A549 (cell line): ENCODE measurements around the gene ARPP21. TPM values are rescaled to one million over a fixed set of nuclear protein-coding genes. Genes with fewer than 3 reads are reported as not detected.

ENCODE experiments used
- ATAC-seq, 2 experiments: fragments of 200-7000 bp in 1 of 2; fragments of >200 bp in 1 of 2; cut with Nextera tagmentation in 1 of 2; cut with Tn5 transposase in 1 of 2; 3 replicates each; pipeline versions ENCODE4 v1.8.0 to v1.9.1; 2018 to 2020; ENCODE audit warnings: mild to moderate bottlenecking in 1 of 2, moderate library complexity in 1 of 2
- CTCF ChIA-PET: fragments of 300-600 bp; sonication (Branson Sonifier 250); formaldehyde crosslinking; extraction: SDS; loops from one replicate; lab custom pipeline; 2021; ENCODE audit warnings: antibody characterized with exemption, inconsistent platforms; lab: Yijun Ruan, JAX
- POLR2A ChIA-PET: fragments of 350-600 bp; formaldehyde crosslinking; extraction: SDS; loops from one replicate; lab custom pipeline; 2021; ENCODE audit warnings: antibody characterized with exemption, inconsistent platforms; lab: Yijun Ruan, JAX
- DNase-seq, 2 experiments: peaks; one replicate each; pipeline versions ENCODE4 v3.0.0 to v3.0.0-alpha.2; 2011 to 2016; ENCODE audit warnings: low read depth in 1 of 2, low spot score in 1 of 2
- FAIRE-seq: peaks from 2 replicates; lab custom pipeline; 2011; peaks lifted over from hg19 to GRCh38; lab: Jason Lieb, UNC
- H3K27ac ChIP-seq, 2 experiments: fragments of >200 bp; sonication (Bioruptor Twin); formaldehyde crosslinking; 3 replicates each; pipeline ENCODE4 v1.5.1; 2016 to 2017
- H3K4me1 ChIP-seq: fragments of >200 bp; sonication (Bioruptor Twin); formaldehyde crosslinking; 3 replicates; pipeline ENCODE4 v1.6.1; 2016
- H3K4me2 ChIP-seq: fragments of >200 bp; sonication (Bioruptor Twin); formaldehyde crosslinking; 3 replicates; pipeline ENCODE4 v1.6.1; 2016
- H3K4me3 ChIP-seq: fragments of >200 bp; sonication (Bioruptor Twin); formaldehyde crosslinking; 3 replicates; pipeline ENCODE4 v1.5.1; 2016
- H3K9me3 ChIP-seq: fragments of >200 bp; sonication (Bioruptor Twin); formaldehyde crosslinking; 3 replicates; pipeline ENCODE4 v1.6.1; 2016
- CBX8 ChIP-seq: fragments of 200-600 bp; sonication (generic); IDR thresholded peaks from 2 replicates; pipeline ENCODE4 v1.6.1; 2016
- EHF ChIP-seq: fragments of 250-450 bp; sonication (Bioruptor Pico); IDR thresholded peaks from 2 replicates; pipeline ENCODE4 v1.5.0; 2020; ENCODE audit warnings: mild to moderate bottlenecking
- FOSB ChIP-seq: fragments of 250-450 bp; sonication (Bioruptor Pico); IDR thresholded peaks from 2 replicates; pipeline ENCODE4 v1.5.0; 2020; ENCODE audit warnings: mild to moderate bottlenecking, moderate library complexity
- HOXA7 ChIP-seq: fragments of 250-450 bp; sonication (Bioruptor Pico); IDR thresholded peaks from 2 replicates; pipeline ENCODE4 v1.5.0; 2020; ENCODE audit warnings: mild to moderate bottlenecking, moderate library complexity
- HOXB13 ChIP-seq: fragments of 250-450 bp; sonication (Bioruptor Pico); IDR thresholded peaks from 2 replicates; pipeline ENCODE4 v1.5.0; 2020; ENCODE audit warnings: low read depth, mild to moderate bottlenecking, moderate library complexity
- JUNB ChIP-seq: fragments of >200 bp; sonication (Bioruptor Twin); formaldehyde crosslinking; IDR thresholded peaks from 2 replicates; pipeline ENCODE4 v1.6.1; 2016
- KDM1A ChIP-seq: fragments of 200-600 bp; sonication (generic); IDR thresholded peaks from 2 replicates; pipeline ENCODE4 v1.6.1; 2016; ENCODE audit warnings: low read depth, mild to moderate bottlenecking
- NPAS2 ChIP-seq: fragments of 250-450 bp; sonication (Bioruptor Pico); IDR thresholded peaks from 2 replicates; pipeline ENCODE4 v1.8.0; 2022; ENCODE audit warnings: mild to moderate bottlenecking, moderate library complexity, borderline replicate concordance
- POLR2A ChIP-seq: IDR thresholded peaks from 2 replicates; pipeline ENCODE4 v1.6.1; 2012; ENCODE audit warnings: mild to moderate bottlenecking, low read length
- RARB ChIP-seq: fragments of 250-450 bp; sonication (Bioruptor Pico); IDR thresholded peaks from 2 replicates; pipeline ENCODE4 v1.8.0; 2021; ENCODE audit warnings: mild to moderate bottlenecking, moderate library complexity
- RNF2 ChIP-seq: fragments of 200-600 bp; sonication (generic); IDR thresholded peaks from 2 replicates; pipeline ENCODE4 v1.6.1; 2016; ENCODE audit warnings: low read depth, mild to moderate bottlenecking, antibody characterized with exemption, moderate library complexity, borderline replicate concordance
- SMC3 ChIP-seq: fragments of >200 bp; sonication (Bioruptor Twin); formaldehyde crosslinking; IDR thresholded peaks from 3 replicates; pipeline ENCODE4 v1.6.1; 2018; ENCODE audit warnings: inconsistent platforms
- WGBS: methylation state at CpG from one replicate; pipeline ENCODE4 v1.1.6; 2017; ENCODE audit errors: missing lambda C conversion rate; 5-methylcytosine and 5-hydroxymethylcytosine counted together
- polyA plus RNA-seq, 4 experiments: library from polyadenylated mRNA; depleted of rRNA in 3 of 4; stranded (reverse); fragments of >200 nt; fragmentation: RNase III in 1 of 4; extraction: RNeasy Plus Mini Kit Qiagen cat#74134 plus additional on column Dnase treatment in 1 of 4; gene quantifications; 2 replicates in 3 of 4; 3 replicates in 1 of 4; pipeline ENCODE4 v1.2.3, GENCODE V29; 2011 to 2017
- TF ChIP-seq, protein P1 (sequence below): fragments of 250-450 bp; sonication (Bioruptor Pico); IDR thresholded peaks from 2 replicates; pipeline ENCODE4 v1.5.0; 2021; ENCODE audit warnings: mild to moderate bottlenecking, moderate library complexity, borderline replicate concordance
- TF ChIP-seq, protein P2 (sequence below): IDR thresholded peaks from 2 replicates; pipeline ENCODE4 v1.6.1; 2012; ENCODE audit warnings: low read depth, borderline replicate concordance
- TF ChIP-seq, protein P3 (sequence below): fragments of >200 bp; sonication (Bioruptor Twin); formaldehyde crosslinking; IDR thresholded peaks from 3 replicates; pipeline ENCODE4 v1.5.1; 2016

ARPP21 gene
- polyA plus RNA-seq, 2 of the 4 experiments (the other 2 are of a cell fraction) = 0.03 TPM; not detected in 1

DNA sequence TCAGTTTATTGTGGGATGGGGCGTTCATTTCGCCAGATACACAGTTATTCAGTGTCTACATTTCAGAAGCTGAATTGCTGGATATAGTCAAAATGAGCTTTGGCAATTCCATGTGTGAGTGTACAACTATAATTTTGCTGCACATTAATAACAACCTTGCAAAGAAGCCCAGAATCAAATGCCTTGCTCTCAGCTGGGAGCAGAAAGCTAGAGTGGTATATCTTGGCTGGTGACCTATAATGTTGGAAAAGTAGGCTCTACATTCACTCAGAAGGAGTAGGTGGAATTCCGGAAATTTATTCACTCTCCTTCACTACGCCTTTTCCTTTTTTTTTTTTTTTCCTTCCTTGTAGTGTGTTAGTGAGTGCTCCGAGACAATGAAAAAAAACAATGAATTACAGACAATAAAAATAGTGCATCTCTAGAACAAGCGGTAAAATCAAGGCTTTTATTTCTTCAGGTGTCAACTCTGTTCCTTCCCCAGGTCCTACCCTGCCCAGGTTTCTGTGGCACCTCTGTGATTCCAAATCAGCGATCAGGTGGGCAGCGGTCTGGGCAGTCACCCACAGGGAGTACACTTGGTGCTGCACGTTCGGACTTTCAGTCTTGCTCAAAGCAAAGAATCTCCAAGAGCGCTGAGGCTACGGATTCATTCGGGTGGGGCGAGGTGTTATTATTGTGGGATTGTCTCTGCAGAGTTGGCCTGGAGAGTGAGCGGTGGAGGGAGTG lies 910 bp upstream of the ARPP21 start:
- FAIRE-seq (no peak), DNase-seq (no peak), ATAC-seq (no peak)
- Histone ChIP-seq H3K27ac (no peak overlapping the region), H3K9me3 (no peaks in the 10 kb centered on the region), H3K4me2 (peak overlapping the region; percentile 98), H3K4me3 (no peak overlapping the region), H3K4me1 (0 out of 3 replicates have a peak, but pooled peaks cover 2% of the 10 kb centered on the region)
- POLR2A ChIA-PET = no interaction called here
- TF ChIP-seq JUNB (no peak), KDM1A (no peak), FOSB (CRISPR knock-in tag) (no peak), EHF (CRISPR knock-in tag) (no peak), SMC3 (no peak)
- CTCF ChIA-PET = interaction anchor here (0.8 to 2.6 kb wide), 2 partner anchors 11 to 270 kb away, joined by 3 to 7 read pairs; no protein-coding TSS in a partner anchor
- 93% methylated on average over 15 of the region's 15 CpGs for WGBS

- no peaks in the 10 kb centered on the region for H3K4me1 ChIP-seq
- H3K4me2 ChIP-seq = peak overlapping the region; percentile 98
- peak overlapping the region; percentile 58 for H3K4me3 ChIP-seq
- POLR2A ChIA-PET = no interaction called here
- no peaks in the 10 kb centered on the region for H3K9me3 ChIP-seq
- CTCF ChIA-PET = interaction anchor here (2.6 kb wide), 1 partner anchor 11 kb away, joined by 7 read pairs; no protein-coding TSS in a partner anchor
- TF ChIP-seq, protein P1, sequence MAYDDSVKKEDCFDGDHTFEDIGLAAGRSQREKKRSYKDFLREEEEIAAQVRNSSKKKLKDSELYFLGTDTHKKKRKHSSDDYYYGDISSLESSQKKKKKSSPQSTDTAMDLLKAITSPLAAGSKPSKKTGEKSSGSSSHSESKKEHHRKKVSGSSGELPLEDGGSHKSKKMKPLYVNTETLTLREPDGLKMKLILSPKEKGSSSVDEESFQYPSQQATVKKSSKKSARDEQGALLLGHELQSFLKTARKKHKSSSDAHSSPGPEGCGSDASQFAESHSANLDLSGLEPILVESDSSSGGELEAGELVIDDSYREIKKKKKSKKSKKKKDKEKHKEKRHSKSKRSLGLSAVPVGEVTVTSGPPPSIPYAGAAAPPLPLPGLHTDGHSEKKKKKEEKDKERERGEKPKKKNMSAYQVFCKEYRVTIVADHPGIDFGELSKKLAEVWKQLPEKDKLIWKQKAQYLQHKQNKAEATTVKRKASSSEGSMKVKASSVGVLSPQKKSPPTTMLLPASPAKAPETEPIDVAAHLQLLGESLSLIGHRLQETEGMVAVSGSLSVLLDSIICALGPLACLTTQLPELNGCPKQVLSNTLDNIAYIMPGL (CRISPR knock-in tag) = no peak
- no peak for TF ChIP-seq RNF2
- ATAC-seq (no peak; a peak in 1 of 6 replicates), FAIRE-seq (no peak), DNase-seq (no peak)
- 61% methylated on average over 15 of the region's 21 CpGs for WGBS
- H3K27ac ChIP-seq = peak overlapping the region in 1 of 2 experiments; percentile 45; a peak in 4 of 6 replicates
Observed at GRCh38 chr3:35638980-35639253, 408 bp upstream of the ARPP21 start.

- TF ChIP-seq POLR2A = no peak
- TF ChIP-seq RARB (CRISPR knock-in tag) = no peak
- TF ChIP-seq, protein P1 (CRISPR knock-in tag) = no peak
- TF ChIP-seq CBX8 = peak; percentile 72
- no peak for TF ChIP-seq NPAS2 (CRISPR knock-in tag)
- TF ChIP-seq, protein P2, sequence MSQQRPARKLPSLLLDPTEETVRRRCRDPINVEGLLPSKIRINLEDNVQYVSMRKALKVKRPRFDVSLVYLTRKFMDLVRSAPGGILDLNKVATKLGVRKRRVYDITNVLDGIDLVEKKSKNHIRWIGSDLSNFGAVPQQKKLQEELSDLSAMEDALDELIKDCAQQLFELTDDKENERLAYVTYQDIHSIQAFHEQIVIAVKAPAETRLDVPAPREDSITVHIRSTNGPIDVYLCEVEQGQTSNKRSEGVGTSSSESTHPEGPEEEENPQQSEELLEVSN = no peak
- TF ChIP-seq HOXA7 = no peak
- TF ChIP-seq, protein P3, sequence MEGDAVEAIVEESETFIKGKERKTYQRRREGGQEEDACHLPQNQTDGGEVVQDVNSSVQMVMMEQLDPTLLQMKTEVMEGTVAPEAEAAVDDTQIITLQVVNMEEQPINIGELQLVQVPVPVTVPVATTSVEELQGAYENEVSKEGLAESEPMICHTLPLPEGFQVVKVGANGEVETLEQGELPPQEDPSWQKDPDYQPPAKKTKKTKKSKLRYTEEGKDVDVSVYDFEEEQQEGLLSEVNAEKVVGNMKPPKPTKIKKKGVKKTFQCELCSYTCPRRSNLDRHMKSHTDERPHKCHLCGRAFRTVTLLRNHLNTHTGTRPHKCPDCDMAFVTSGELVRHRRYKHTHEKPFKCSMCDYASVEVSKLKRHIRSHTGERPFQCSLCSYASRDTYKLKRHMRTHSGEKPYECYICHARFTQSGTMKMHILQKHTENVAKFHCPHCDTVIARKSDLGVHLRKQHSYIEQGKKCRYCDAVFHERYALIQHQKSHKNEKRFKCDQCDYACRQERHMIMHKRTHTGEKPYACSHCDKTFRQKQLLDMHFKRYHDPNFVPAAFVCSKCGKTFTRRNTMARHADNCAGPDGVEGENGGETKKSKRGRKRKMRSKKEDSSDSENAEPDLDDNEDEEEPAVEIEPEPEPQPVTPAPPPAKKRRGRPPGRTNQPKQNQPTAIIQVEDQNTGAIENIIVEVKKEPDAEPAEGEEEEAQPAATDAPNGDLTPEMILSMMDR = no peak
- TF ChIP-seq HOXB13 (CRISPR knock-in tag) = no peak
- TF ChIP-seq RNF2 = peak; percentile 78; the same call in 1 of the 2 replicates
- FAIRE-seq (no peak), ATAC-seq (no peak), DNase-seq (no peak)
- Histone ChIP-seq H3K27ac (peak overlapping the region in 1 of 2 experiments; percentile 45; a peak in 2 of 6 replicates), H3K4me3 (peak overlapping the region; percentile 58), H3K9me3 (no peaks in the 10 kb centered on the region), H3K4me1 (no peaks in the 10 kb centered on the region), H3K4me2 (peak overlapping the region; percentile 98)
- ChIA-PET CTCF (interaction anchor here (1.3 to 2.6 kb wide), 2 partner anchors 9 to 17 kb away, joined by 3 to 7 read pairs; no protein-coding TSS in a partner anchor), POLR2A (no interaction called here)
- WGBS = 44% methylated on average over 10 of the region's 10 CpGs
Observed at GRCh38 chr3:35640190-35641165, 1.2 kb downstream of the ARPP21 start.
